Medulla oblongata (tissue), 1 donor: Measurements from ENCODE around the gene ALG5.

Experiments
- DNase-seq: peaks from one replicate; pipeline ENCODE4 v3.0.0-alpha.2; 2015; ENCODE audit errors: extremely low spot score

ALG5 gene

GRCh38 chr13:36915896-36916640, 83.1 kb downstream of the ALG5 start:
- peak; percentile 60 for DNase-seq

- peak; percentile 59 for DNase-seq
These were observed 84.0 kb downstream of the ALG5 start for GRCh38 chr13:36915106-36915505.

GRCh38 chr13:36914648-36915047, 84.5 kb downstream of the ALG5 start:
- DNase-seq, result peak; percentile 7

DNA sequence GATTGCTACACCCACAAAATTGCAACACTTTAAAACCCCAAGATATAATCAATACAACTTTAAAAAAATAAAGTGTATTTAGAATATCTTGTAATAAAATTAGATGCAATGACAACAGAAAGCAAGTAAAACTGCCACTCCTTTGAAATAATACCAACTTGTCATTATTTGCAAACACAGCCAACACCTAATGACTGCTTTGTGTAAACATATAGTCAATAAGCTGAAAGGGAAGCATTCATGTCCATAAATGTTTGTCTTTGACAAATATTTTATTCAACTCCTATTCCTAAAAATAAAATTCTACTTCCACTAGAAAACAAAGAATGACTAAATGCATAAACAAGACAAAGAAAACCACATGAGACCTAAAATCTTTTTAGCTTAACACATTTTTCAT, 85.7 kb downstream of the ALG5 start:
- no peak for DNase-seq

DNA sequence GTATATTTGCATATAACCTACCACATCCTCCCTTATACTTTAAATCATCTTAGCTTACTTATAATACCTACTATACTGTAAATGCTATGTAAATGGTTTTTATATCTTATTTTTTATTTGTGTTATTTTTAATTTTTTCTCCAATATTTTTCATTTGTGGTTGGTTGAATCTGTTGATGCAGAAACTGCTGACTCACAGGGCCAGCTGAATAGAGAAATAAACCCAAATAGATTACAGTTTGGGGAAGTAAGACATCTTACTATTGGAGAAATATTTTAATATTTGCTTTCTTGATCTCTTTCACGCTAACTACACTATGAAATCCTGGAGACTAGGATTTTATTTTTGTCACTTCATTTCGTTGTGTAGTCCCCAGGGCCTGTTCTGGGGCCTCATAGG, 86.2 kb downstream of the ALG5 start:
- no peak for DNase-seq

GRCh38 chr13:36912369-36912768, 86.8 kb downstream of the ALG5 start:
- no peak for DNase-seq

GRCh38 chr13:36910545-36910944, 88.6 kb downstream of the ALG5 start:
- DNase-seq, result no peak

GRCh38 chr13:36907821-36908220, 91.3 kb downstream of the ALG5 start:
- DNase-seq, result no peak

DNA sequence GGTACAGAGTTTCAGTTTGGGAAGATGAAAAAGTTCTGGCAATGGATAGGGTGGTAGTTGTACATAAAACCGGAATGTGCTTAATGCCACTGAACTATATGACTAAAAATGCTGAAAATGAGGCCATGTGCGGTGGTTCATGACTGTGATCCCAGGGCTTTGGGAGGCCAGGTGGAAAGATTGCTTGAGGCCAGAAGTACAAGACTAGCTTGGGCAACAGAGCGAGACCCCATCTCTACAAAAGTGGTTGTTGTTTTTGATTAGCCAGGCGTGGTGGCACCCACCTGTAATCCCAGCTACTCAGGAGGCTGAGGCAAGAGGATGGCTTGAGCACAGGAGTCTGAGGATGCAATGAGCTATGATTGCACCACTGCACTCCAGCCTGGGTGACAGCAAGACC, 91.9 kb downstream of the ALG5 start:
- no peak for DNase-seq

DNA sequence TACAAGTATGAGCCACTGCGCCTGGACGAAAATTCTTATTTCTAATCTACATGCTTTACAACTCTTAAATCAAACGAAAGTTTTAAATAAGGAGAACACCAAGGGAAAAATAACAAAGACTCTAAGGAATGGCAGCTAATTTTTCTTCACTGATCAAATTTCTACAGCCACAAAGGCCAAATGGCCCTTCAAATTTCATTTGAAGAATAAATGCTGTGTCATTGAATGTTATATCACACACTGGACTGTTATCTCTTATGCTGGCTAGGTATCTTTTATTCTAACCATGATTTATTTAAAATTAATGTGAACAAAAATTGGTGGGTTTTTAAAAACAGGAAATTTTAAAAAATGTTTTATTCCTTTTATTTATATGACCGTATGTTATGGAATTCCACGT, 93.2 kb downstream of the ALG5 start:
- no peak for DNase-seq

DNA sequence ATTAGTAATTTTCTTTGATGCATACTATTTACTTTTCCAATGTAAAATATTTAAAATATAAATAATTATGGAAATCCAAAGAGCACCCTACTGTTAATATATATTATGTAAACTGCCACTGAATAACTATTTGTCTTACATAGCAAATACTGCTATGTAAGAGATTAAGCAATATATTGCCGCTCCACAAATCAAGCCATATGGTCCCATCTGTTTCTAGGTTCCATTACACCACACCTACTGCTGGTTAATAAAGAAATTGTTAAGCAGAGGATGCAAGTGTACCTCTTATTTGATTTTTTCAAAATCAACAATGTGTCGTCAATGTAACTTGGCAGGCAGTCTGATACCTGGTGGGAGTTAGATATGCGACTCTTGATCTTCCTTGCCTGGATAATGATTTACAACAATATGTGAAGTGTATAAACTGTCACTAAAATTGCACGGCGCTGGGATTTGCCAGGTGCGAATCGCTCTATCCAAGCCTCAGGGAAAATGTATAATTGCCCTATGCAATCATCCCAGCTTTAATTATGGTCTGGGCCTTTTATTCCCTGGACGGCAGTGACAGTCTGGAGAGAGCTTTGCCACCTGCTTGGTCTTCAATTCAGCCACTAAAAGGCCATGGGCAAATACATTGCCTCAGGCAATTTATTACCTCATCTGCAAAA, 95.1 kb downstream of the ALG5 start:
- DNase-seq, result no peak
